Prostate gland (tissue), 2 donors: ENCODE results near the gene LMF2.

Source experiments
- CTCF ChIP-seq, 4 experiments: fragments of 200-600 bp in 2 of 4; fragments of 450-650 bp in 2 of 4; sonication (generic) in 2 of 4; IDR thresholded peaks; 1 replicate in 3 of 4; 2 replicates in 1 of 4; pipeline ENCODE4 v1.5.1; 2016 to 2019; ENCODE audit warnings: antibody characterized with exemption in 4 of 4, mild to moderate bottlenecking in 2 of 4, moderate library complexity in 2 of 4
- POLR2A ChIP-seq: fragments of 450-650 bp; IDR thresholded peaks from one replicate; pipeline ENCODE4 v1.6.1; 2016; ENCODE audit warnings: antibody characterized with exemption, mild to moderate bottlenecking

DNA sequence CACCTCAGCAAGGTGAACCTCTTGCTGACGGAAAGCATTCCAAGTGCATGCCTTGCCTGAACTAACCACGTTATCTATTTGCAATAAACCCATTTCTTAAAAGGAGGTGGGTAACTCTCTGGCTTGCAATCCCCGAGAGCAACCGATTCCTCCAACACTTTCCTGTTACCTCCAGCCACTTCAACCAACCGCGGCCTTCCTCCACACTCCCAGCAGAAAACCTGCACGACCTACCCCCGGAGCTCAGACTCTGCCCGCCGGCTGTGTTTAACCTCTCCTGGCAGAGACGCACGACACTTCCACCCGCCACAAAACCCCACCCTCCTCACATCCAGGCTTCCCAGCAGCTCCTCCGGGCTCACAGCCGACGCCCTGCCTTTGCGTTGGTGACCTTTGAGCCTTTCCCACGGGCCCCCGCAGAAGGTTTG lies 17.2 kb upstream of the LMF2 start:
- no peak for TF ChIP-seq CTCF (IDR thresholded peaks at IDR 0.05)
- TF ChIP-seq POLR2A: no peak
